Neural progenitor cell (in vitro differentiated cells): ENCODE results near the gene BCL2L11. TPM values are rescaled to one million over a fixed set of nuclear protein-coding genes. Genes with fewer than 3 reads are reported as not detected.

Experiments
- DNase-seq: peaks from one replicate; pipeline ENCODE4 v3.0.0-alpha.2; 2016; ENCODE audit warnings: low spot score
- H2AFZ ChIP-seq: fragments of 200-600 bp; sonication (generic); replicated peaks from 2 replicates; pipeline ENCODE4 v1.6.1; 2016; ENCODE audit warnings: antibody characterized with exemption
- H3F3A ChIP-seq: fragments of 200-600 bp; sonication (generic); 2 replicates; pipeline ENCODE4 v1.6.1; 2016; ENCODE audit warnings: antibody characterized with exemption, low read depth
- H3K27ac ChIP-seq: fragments of 200-600 bp; sonication (generic); 2 replicates; pipeline ENCODE4 v1.5.1; 2016; ENCODE audit warnings: mild to moderate bottlenecking
- H3K27me3 ChIP-seq: fragments of 200-600 bp; sonication (generic); 2 replicates; pipeline ENCODE4 v1.6.1; 2016; ENCODE audit warnings: mild to moderate bottlenecking, moderate library complexity
- H3K36me3 ChIP-seq: fragments of 200-600 bp; sonication (generic); 2 replicates; pipeline ENCODE4 v1.5.1; 2016
- H3K4me1 ChIP-seq: fragments of 200-600 bp; sonication (generic); 2 replicates; pipeline ENCODE4 v1.6.1; 2016; ENCODE audit warnings: mixed run types
- H3K4me2 ChIP-seq: fragments of 200-600 bp; sonication (generic); 2 replicates; pipeline ENCODE4 v1.6.1; 2016
- H3K4me3 ChIP-seq: fragments of 200-600 bp; sonication (generic); 2 replicates; pipeline ENCODE4 v1.5.1; 2016
- H3K79me2 ChIP-seq: fragments of 200-600 bp; sonication (generic); 2 replicates; pipeline ENCODE4 v1.6.1; 2016; ENCODE audit warnings: low read depth
- H3K9ac ChIP-seq: fragments of 200-600 bp; sonication (generic); 2 replicates; pipeline ENCODE4 v1.6.1; 2016
- H3K9me3 ChIP-seq: fragments of 200-600 bp; sonication (generic); 2 replicates; pipeline ENCODE4 v1.5.1; 2016; ENCODE audit warnings: low read depth
- H4K20me1 ChIP-seq: fragments of 200-600 bp; sonication (generic); 2 replicates; pipeline ENCODE4 v1.6.1; 2016; ENCODE audit warnings: low read depth
- H3K27ac Mint-ChIP-seq: 3 replicates; pipeline ENCODE4 v1.8.0; 2021; ENCODE audit warnings: mixed read lengths
- H3K27me3 Mint-ChIP-seq: 2 replicates; pipeline ENCODE4 v1.8.0; 2022; ENCODE audit warnings: low read depth, mild to moderate bottlenecking, inconsistent platforms, moderate library complexity, mixed read lengths; ENCODE audit not compliant: insufficient read depth
- H3K36me3 Mint-ChIP-seq: 3 replicates; pipeline ENCODE4 v1.8.0; 2021; ENCODE audit warnings: mixed read lengths
- H3K4me1 Mint-ChIP-seq: 3 replicates; pipeline ENCODE4 v1.8.0; 2021; ENCODE audit warnings: mixed read lengths
- H3K4me3 Mint-ChIP-seq: 3 replicates; pipeline ENCODE4 v1.8.0; 2021; ENCODE audit warnings: mild to moderate bottlenecking, moderate library complexity, mixed read lengths
- H3K9me3 Mint-ChIP-seq: 3 replicates; pipeline ENCODE4 v1.8.0; 2020; ENCODE audit warnings: mixed read lengths
- CTCF ChIP-seq: fragments of 200-600 bp; sonication (generic); IDR thresholded peaks from 2 replicates; pipeline ENCODE4 v1.5.1; 2017; ENCODE audit warnings: antibody characterized with exemption, mild to moderate bottlenecking
- EZH2 ChIP-seq: fragments of 200-600 bp; sonication (generic); IDR thresholded peaks from 2 replicates; pipeline ENCODE4 v1.6.1; 2017; ENCODE audit warnings: antibody characterized with exemption, mild to moderate bottlenecking, moderate library complexity
- EZH2phosphoT487 ChIP-seq: fragments of 200-600 bp; sonication (generic); IDR thresholded peaks from 2 replicates; pipeline ENCODE4 v1.6.1; 2017; ENCODE audit warnings: antibody characterized with exemption
- total RNA-seq: library from RNA; depleted of rRNA; stranded (reverse); fragments of >200 nt; gene quantifications from 2 replicates; pipeline ENCODE4 v1.2.3, GENCODE V29; 2015; ENCODE audit warnings: low replicate concordance

BCL2L11 gene
- total RNA-seq, 1 donor from 2014 or later = 46.9 TPM

- Histone ChIP-seq H3F3A (peaks cover 45% of the 10 kb centered on the region), H3K9me3 (no peaks in the 10 kb centered on the region), H3K27me3 (peaks cover 38% of the 10 kb centered on the region), H3K79me2 (peaks cover 51% of the 10 kb centered on the region), H3K36me3 (peaks cover 18% of the 10 kb centered on the region), H3K9ac (peak overlapping the region; percentile 54), H3K4me2 (peak overlapping the region; percentile 92), H3K27ac (peak overlapping the region; percentile 49), H4K20me1 (peaks cover 51% of the 10 kb centered on the region), H3K4me1 (peaks cover 43% of the 10 kb centered on the region), H3K4me3 (peak overlapping the region; percentile 95), H2AFZ (no peak overlapping the region)
- peaks cover 40% of the 10 kb centered on the region for H3K4me1 Mint-ChIP-seq
- H3K4me3 Mint-ChIP-seq = peak overlapping the region; percentile 95
- H3K27ac Mint-ChIP-seq = no peak overlapping the region
- peaks cover 21% of the 10 kb centered on the region for H3K36me3 Mint-ChIP-seq
- DNase-seq = peak; percentile 75
- H3K9me3 Mint-ChIP-seq = no peaks in the 10 kb centered on the region
- H3K27me3 Mint-ChIP-seq = peaks cover 38% of the 10 kb centered on the region
- no peak for TF ChIP-seq EZH2phosphoT487
- peak; percentile 6 for TF ChIP-seq CTCF
These were observed 514 bp downstream of the BCL2L11 start for GRCh38 chr2:111121028-111121827.

GRCh38 chr2:111121828-111122630, 1.3 kb downstream of the BCL2L11 start:
- peaks cover 45% of the 10 kb centered on the region for H3K4me1 ChIP-seq
- H3K27ac Mint-ChIP-seq = no peak overlapping the region
- peaks cover 30% of the 10 kb centered on the region for H3K27me3 Mint-ChIP-seq
- peak overlapping the region; percentile 95 for H3K4me3 ChIP-seq
- peak overlapping the region; percentile 54 for H3K9ac ChIP-seq
- DNase-seq = peak; percentile 98
- H3K36me3 Mint-ChIP-seq = peaks cover 27% of the 10 kb centered on the region
- H4K20me1 ChIP-seq = peaks cover 59% of the 10 kb centered on the region
- peak; percentile 15 for TF ChIP-seq EZH2
- TF ChIP-seq CTCF = no peak
- no peak for TF ChIP-seq EZH2phosphoT487
- peak overlapping the region; percentile 92 for H3K4me2 ChIP-seq
- H3F3A ChIP-seq = peaks cover 41% of the 10 kb centered on the region
- no peaks in the 10 kb centered on the region for H3K9me3 ChIP-seq
- peaks cover 59% of the 10 kb centered on the region for H3K79me2 ChIP-seq
- peaks cover 34% of the 10 kb centered on the region for H3K27me3 ChIP-seq
- no peaks in the 10 kb centered on the region for H3K9me3 Mint-ChIP-seq
- peaks cover 25% of the 10 kb centered on the region for H3K36me3 ChIP-seq
- H3K4me1 Mint-ChIP-seq = peaks cover 45% of the 10 kb centered on the region
- H3K27ac ChIP-seq = no peak overlapping the region
- peak overlapping the region; percentile 95 for H3K4me3 Mint-ChIP-seq
- H2AFZ ChIP-seq = no peak overlapping the region

GRCh38 chr2:111122631-111123421, 2.1 kb downstream of the BCL2L11 start:
- H3K36me3 ChIP-seq = peaks cover 31% of the 10 kb centered on the region
- Mint-ChIP-seq H3K9me3 (no peaks in the 10 kb centered on the region), H3K27ac (peak overlapping the region; percentile 95), H3K27me3 (peaks cover 27% of the 10 kb centered on the region), H3K4me3 (peak overlapping the region; percentile 93), H3K4me1 (peaks cover 48% of the 10 kb centered on the region), H3K36me3 (peaks cover 34% of the 10 kb centered on the region)
- H3K4me2 ChIP-seq = peak overlapping the region; percentile 85
- peaks cover 67% of the 10 kb centered on the region for H3K79me2 ChIP-seq
- peaks cover 67% of the 10 kb centered on the region for H4K20me1 ChIP-seq
- H3F3A ChIP-seq = peaks cover 33% of the 10 kb centered on the region
- H3K9ac ChIP-seq = peak overlapping the region; percentile 74
- H3K27ac ChIP-seq = peak overlapping the region; percentile 89
- H3K27me3 ChIP-seq = peaks cover 26% of the 10 kb centered on the region
- DNase-seq = peak; percentile 94
- peak; percentile 7 for TF ChIP-seq EZH2phosphoT487
- no peak for TF ChIP-seq EZH2
- H3K4me1 ChIP-seq = peaks cover 42% of the 10 kb centered on the region
- no peaks in the 10 kb centered on the region for H3K9me3 ChIP-seq
- H3K4me3 ChIP-seq = peak overlapping the region; percentile 95
- no peak overlapping the region for H2AFZ ChIP-seq
